Measurements from ENCODE around the gene TTC7B. TPM values are rescaled to one million over a fixed set of nuclear protein-coding genes. Genes with fewer than 3 reads are reported as not detected.

Gene TTC7B
- total and polyA plus RNA-seq, 10 of the 15 experiments (the other 5 are each of a cell fraction or from before 2014, with no cell fraction given): under 0.01 to 1.1 (median 0.26) TPM; not detected in 2

GRCh38 chr14:90829677-90830076 lies 13.4 kb upstream of the TTC7B start:
- Histone ChIP-seq H3K4me3 (no peak overlapping the region), H3K4me2 (ENCODE audit: control insufficient read depth, insufficient read depth) (no peak overlapping the region), H2AFZ (ENCODE audit: control insufficient read depth, low read depth, low read length) (no peak overlapping the region), H3K4me1 (ENCODE audit: control insufficient read depth, insufficient read depth, low read length) (peaks cover 12% of the 10 kb centered on the region), H3K36me3 (ENCODE audit: control insufficient read depth in 2 of 2, insufficient read depth in 2 of 2, low read length in 1 of 2) (no peaks in the 10 kb centered on the region), H3K27ac (ENCODE audit: control insufficient read depth, insufficient read depth) (no peak overlapping the region), H3K79me2 (ENCODE audit: control insufficient read depth, insufficient read depth, low read length) (no peaks in the 10 kb centered on the region), H4K20me1 (ENCODE audit: control insufficient read depth, insufficient read depth) (no peaks in the 10 kb centered on the region), H3K27me3 (replicated peaks in 1 of 2; ENCODE audit: control insufficient read depth in 2 of 2, insufficient read depth in 2 of 2, low read length in 1 of 2) (no peaks in the 10 kb centered on the region), H3K9me3 (replicated peaks; ENCODE audit: control insufficient read depth, insufficient read depth, low read length) (peaks cover 2% of the 10 kb centered on the region; the same call in 2 of the 3 replicates), H3K9ac (ENCODE audit: control insufficient read depth, insufficient read depth, low read length) (no peak overlapping the region)
- BruUV-seq (replicated peaks): no TSS peak
- TF ChIP-seq ETV6 (conservative IDR thresholded peaks at IDR 0.05 in 1 of 2, IDR thresholded peaks at IDR 0.05 in 1 of 2; ENCODE audit: borderline replicate concordance in 1 of 2, low read depth in 1 of 2): no peak
- no peak for TF ChIP-seq BMI1 (IDR thresholded peaks at IDR 0.05; ENCODE audit: borderline replicate concordance)
- TF ChIP-seq SPI1 (IDR thresholded peaks at IDR 0.05; ENCODE audit: borderline replicate concordance, insufficient read depth, low read depth, low read length): no peak
- no peak for TF ChIP-seq ZNF592 (IDR thresholded peaks at IDR 0.05)
- no peak for TF ChIP-seq LARP7 (IDR thresholded peaks at IDR 0.05)
- CTCF ChIA-PET: no interaction called here
- no peak for FAIRE-seq
- ATAC-seq: no peak
- DNase-seq (ENCODE audit: low read depth, low spot score): no peak
- in situ Hi-C loops (cut with MboI) (no loop called here), intact Hi-C loops (cut with micrococcal nuclease; ENCODE audit: unreplicated experiment) (no loop called here)
- 98% methylated on average over 4 of the region's 4 CpGs for WGBS (ENCODE audit: insufficient coverage, insufficient replicate concordance, low lambda C conversion rate, missing lambda C conversion rate)
- SMC1A ChIA-PET (ENCODE audit: uncharacterized antibody, unreplicated experiment): no interaction called here
- POLR2A ChIA-PET: no interaction called here
- RAD21 ChIA-PET (ENCODE audit: unreplicated experiment): no interaction called here
